Pancreas (tissue), 10 donors: Measurements from ENCODE around the gene FILIP1. TPM values are rescaled to one million over a fixed set of nuclear protein-coding genes. Genes with fewer than 3 reads are reported as not detected.
A peak's percentile ranks its signal among the peaks of the same experiment; 100 is the strongest.

ENCODE experiments used
- ATAC-seq, 4 donors: fragments of 200-7000 bp; cut with Tn5 transposase; one replicate each; pipeline versions ENCODE4 v1.8.0 to v1.9.1; 2020; ENCODE audit warnings: mild to moderate bottlenecking in 4 of 4, moderate library complexity in 4 of 4
- DNase-seq, 6 donors: peaks; one replicate each; pipeline ENCODE4 v3.0.0-alpha.2; 2020
- FAIRE-seq: peaks from 2 replicates; lab custom pipeline; 2012; peaks lifted over from hg19 to GRCh38; lab: Jason Lieb, UNC
- H3K27ac ChIP-seq, 4 donors: fragments of 200-600 bp; sonication (generic); 1 replicate in 3 of 4; 2 replicates in 1 of 4; pipeline versions ENCODE4 v1.5.0 to v1.8.0; 2020
- H3K27me3 ChIP-seq, 4 donors: fragments of 200-600 bp; one replicate each; pipeline ENCODE4 v1.8.0; 2021
- H3K36me3 ChIP-seq, 3 donors: fragments of 200-600 bp; sonication (generic) in 1 of 3; one replicate each; pipeline versions ENCODE4 v1.5.0 to v1.8.0; 2020 to 2021
- H3K4me1 ChIP-seq, 3 donors: fragments of 200-600 bp; one replicate each; pipeline ENCODE4 v1.8.0; 2021
- H3K4me3 ChIP-seq, 4 donors: fragments of 200-600 bp; sonication (generic) in 2 of 4; one replicate each; pipeline versions ENCODE4 v1.5.0 to v1.8.0; 2020 to 2021
- H3K9me3 ChIP-seq, 4 donors: fragments of 200-600 bp; one replicate each; pipeline ENCODE4 v1.8.0; 2021
- CTCF ChIP-seq, 4 donors: fragments of 200-600 bp; sonication (generic) in 3 of 4; IDR thresholded peaks; one replicate each; pipeline versions ENCODE4 v1.5.0 to v1.8.0; 2021; ENCODE audit warnings: antibody characterized with exemption in 4 of 4
- WGBS, 2 donors: extraction: QIAGEN DNeasy Blood & Tissue Kit; methylation state at CpG; one replicate each; pipeline ENCODE4 v1.1.7; 2013; 5-methylcytosine and 5-hydroxymethylcytosine counted together
- intact Hi-C, 3 donors: fragments of 100-400 bp; cut with DNase I; formaldehyde crosslinking; loops; one replicate each; pipeline versions ENCODE4 v1.11.1 to v1.14.2; 2022
- polyA plus RNA-seq, 2 donors: library from polyadenylated mRNA; stranded (reverse); fragments of 200-250 nt; gene quantifications; one replicate each; pipeline ENCODE4 v1.2.3, GENCODE V29; 2013
- total RNA-seq, 6 donors: library from RNA; stranded (reverse); fragmentation: NEBNext Ultra II Directional in 4 of 6; extraction: Animal tissue kit (Norgen Biotek cat#: 25700) in 4 of 6; gene quantifications; one replicate each; pipeline versions ENCODE4 v1.2.1 to v1.2.4, GENCODE V29; 2021 to 2023
- donor health status: healthy with polysubstance abuse.
- donor health status: DM: no; HTN: no; CAD: no; lungs with moderate emphysema.
- donor health status: DM: no; HTN: no; CAD: no.
- donor health status: control.
- donor health status: control.
- donor health status: Bipolar disorder and iron deficiency.
- donor health status: DM: yes; HTN: yes; CAD: no.
- donor health status: DM: no; HTN: no; CAD: no.
- donor health status: DM: no; HTN: no; CAD: no.
- donor health status: DM: yes; HTN: yes; CAD: no.

FILIP1 gene
- total and polyA plus RNA-seq, 8 donors: 0.33 to 3.6 (median 1.5) TPM

DNA sequence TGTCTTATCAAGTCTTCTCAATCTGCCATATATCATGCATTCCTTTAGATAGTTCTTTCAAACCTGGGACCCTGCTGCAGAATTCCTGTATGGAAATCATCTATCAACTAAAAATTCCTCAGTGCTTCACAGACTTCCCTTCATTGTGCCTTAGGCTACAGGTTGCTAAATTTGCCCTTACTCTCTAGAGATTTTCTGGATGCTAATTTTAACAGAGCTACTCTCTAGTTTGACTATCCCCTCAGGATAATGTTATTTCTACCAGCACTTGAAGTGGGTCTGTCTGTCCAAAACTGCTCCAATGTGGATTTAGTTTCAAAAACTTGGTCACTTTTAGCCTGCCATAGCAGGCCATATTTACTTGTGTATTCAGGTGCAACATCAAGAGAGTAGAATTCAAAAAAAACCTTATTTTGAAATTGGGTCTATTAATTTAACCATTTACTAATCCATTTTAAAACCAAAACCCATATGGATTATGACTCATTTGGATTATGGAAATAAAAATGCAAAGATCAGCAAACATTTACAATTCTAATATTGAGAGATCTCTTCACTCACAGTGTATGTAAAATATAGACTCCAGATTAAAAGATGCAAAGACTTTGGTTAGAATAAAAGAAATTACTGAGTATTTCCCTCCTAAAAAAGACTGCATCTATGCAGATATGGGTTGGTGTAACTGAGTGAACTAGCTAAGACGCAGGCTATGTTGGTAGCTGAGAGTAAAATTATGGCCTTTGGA is 236.1 kb downstream of the FILIP1 start:
- intact Hi-C loops: no loop called here
- ATAC-seq (no peak), DNase-seq (no peak), FAIRE-seq (no peak)
- no peak overlapping the region for H3K4me3 ChIP-seq
- H3K36me3 ChIP-seq: peaks cover 0 to 60% (median 25%) of the 10 kb centered on the region in 3 donors
- TF ChIP-seq CTCF (IDR thresholded peaks at IDR 0.05): no peak
- H3K27me3 ChIP-seq: no peaks in the 10 kb centered on the region
- no peak overlapping the region for H3K27ac ChIP-seq
- no peaks in the 10 kb centered on the region for H3K4me1 ChIP-seq
- no peaks in the 10 kb centered on the region for H3K9me3 ChIP-seq
- 95 to 97% methylated on average over 1 of the region's 1 CpG for WGBS, 2 donors

DNA sequence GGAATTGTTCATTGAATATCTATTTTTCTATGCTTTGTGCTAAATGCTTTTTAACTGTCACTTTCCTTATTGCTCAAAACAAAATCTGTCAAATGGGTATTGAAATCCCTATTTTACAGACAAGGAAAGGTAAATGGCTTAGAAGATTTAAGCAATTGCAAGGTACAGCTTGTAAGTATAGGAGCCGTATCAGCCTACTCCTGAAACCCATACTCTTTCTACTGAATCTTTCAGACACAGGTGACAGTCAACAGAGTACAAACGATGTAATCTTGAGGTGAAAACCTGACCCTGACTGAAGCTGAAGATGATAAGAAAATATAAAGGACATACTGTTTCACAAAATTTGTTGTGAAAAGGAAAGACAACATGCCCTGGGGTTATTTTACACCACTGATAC is 243.0 kb downstream of the FILIP1 start:
- DNase-seq (no peak), ATAC-seq (no peak), FAIRE-seq (no peak)
- no peaks in the 10 kb centered on the region for H3K9me3 ChIP-seq
- peaks cover 0 to 21% (median 8%) of the 10 kb centered on the region in 3 donors for H3K36me3 ChIP-seq
- 61 to 69% methylated on average over 2 of the region's 2 CpGs for WGBS, 2 donors
- no peaks in the 10 kb centered on the region for H3K4me1 ChIP-seq
- TF ChIP-seq CTCF (IDR thresholded peaks at IDR 0.05): no peak
- intact Hi-C loops: no loop called here
- no peak overlapping the region for H3K27ac ChIP-seq
- H3K4me3 ChIP-seq: no peak overlapping the region
- no peaks in the 10 kb centered on the region for H3K27me3 ChIP-seq

DNA sequence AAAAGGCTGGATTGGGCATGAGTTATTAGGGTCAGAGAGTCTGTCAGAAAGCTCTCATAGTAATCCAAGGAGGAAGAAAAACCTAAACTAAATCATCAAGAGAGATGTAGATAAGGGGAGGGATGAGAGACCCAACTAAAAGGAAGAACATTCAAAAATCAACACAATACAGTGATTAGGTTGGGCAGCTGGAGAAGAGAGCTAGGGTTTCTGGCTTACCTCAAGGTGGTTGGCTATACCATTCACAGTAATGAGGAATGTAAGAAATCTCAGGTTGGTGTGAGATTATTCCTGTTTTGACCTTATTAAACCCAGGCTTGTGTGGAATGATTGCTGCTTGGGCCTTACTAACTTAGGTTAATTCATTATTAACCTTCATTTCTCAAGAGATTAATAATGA is 243.8 kb downstream of the FILIP1 start:
- H3K4me1 ChIP-seq: no peaks in the 10 kb centered on the region
- no peak overlapping the region for H3K4me3 ChIP-seq
- no peak for TF ChIP-seq CTCF (IDR thresholded peaks at IDR 0.05)
- peaks cover 0 to 13% (median 5%) of the 10 kb centered on the region in 3 donors for H3K36me3 ChIP-seq
- FAIRE-seq: no peak
- H3K27ac ChIP-seq: no peak overlapping the region
- no peaks in the 10 kb centered on the region for H3K9me3 ChIP-seq
- H3K27me3 ChIP-seq: no peaks in the 10 kb centered on the region
- DNase-seq: no peak
- ATAC-seq: peak in 1 of 4 donors; percentile 12
- intact Hi-C loops: no loop called here

- no peak for TF ChIP-seq CTCF (IDR thresholded peaks at IDR 0.05)
- Histone ChIP-seq H3K36me3 (no peaks in the 10 kb centered on the region), H3K27ac (no peak overlapping the region), H3K4me1 (peaks cover 0 to 9% (median 0%) of the 10 kb centered on the region in 3 donors), H3K27me3 (no peaks in the 10 kb centered on the region), H3K9me3 (no peaks in the 10 kb centered on the region), H3K4me3 (no peak overlapping the region)
- intact Hi-C loops: no loop called here
- no peak for FAIRE-seq
- WGBS, 2 donors: 24 to 25% methylated on average over 2 of the region's 2 CpGs
- no peak for ATAC-seq
- DNase-seq: no peak
Measured at GRCh38 chr6:75246386-75246785, 247.2 kb downstream of the FILIP1 start.

- intact Hi-C loops: no loop called here
- ATAC-seq (peak; percentile 34 to 43 (median 38)), DNase-seq (no peak), FAIRE-seq (no peak)
- no peak for TF ChIP-seq CTCF (IDR thresholded peaks at IDR 0.05)
- Histone ChIP-seq H3K27ac (peak overlapping the region; percentile 7 to 91 (median 82)), H3K27me3 (no peaks in the 10 kb centered on the region), H3K4me1 (peaks cover 0 to 14% (median 4%) of the 10 kb centered on the region in 3 donors), H3K9me3 (no peaks in the 10 kb centered on the region), H3K4me3 (peak overlapping the region; percentile 70 to 75 (median 72)), H3K36me3 (peaks cover 0 to 9% (median 1%) of the 10 kb centered on the region in 3 donors)
- WGBS, 2 donors: 16 to 19% methylated on average over 15 of the region's 15 CpGs
Measured at GRCh38 chr6:75244063-75244584, 249.5 kb downstream of the FILIP1 start.
